H9 (cell line): ENCODE results near the gene NFATC4. TPM values are rescaled to one million over a fixed set of nuclear protein-coding genes. Genes with fewer than 3 reads are reported as not detected.
A peak's percentile ranks its signal among the peaks of the same experiment; 100 is the strongest.

Experiments
- DNase-seq: peaks from one replicate; pipeline ENCODE4 v3.0.0-alpha.2; 2017
- H2AFZ ChIP-seq: one replicate; pipeline ENCODE4 v1.6.1; 2013; ENCODE audit warnings: mild to moderate bottlenecking, low read length, control low read depth, moderate library complexity
- H2AK5ac ChIP-seq: 2 replicates; pipeline ENCODE4 v1.6.1; 2013; ENCODE audit warnings: low read length, control low read depth, mixed read lengths; ENCODE audit not compliant: insufficient read length
- H2BK120ac ChIP-seq: one replicate; pipeline ENCODE4 v1.6.1; 2013; ENCODE audit warnings: low read depth, mild to moderate bottlenecking, low read length, control low read depth, inconsistent platforms; ENCODE audit not compliant: poor library complexity, severe bottlenecking
- H2BK12ac ChIP-seq: 2 replicates; pipeline ENCODE4 v1.6.1; 2013; ENCODE audit warnings: low read length, control low read depth, mixed read lengths, low read depth; ENCODE audit not compliant: insufficient read length
- H2BK15ac ChIP-seq: 2 replicates; pipeline ENCODE4 v1.6.1; 2013; ENCODE audit warnings: low read depth, low read length, control low read depth
- H2BK20ac ChIP-seq: one replicate; pipeline ENCODE4 v1.6.1; 2013; ENCODE audit warnings: low read depth, mild to moderate bottlenecking, low read length, control low read depth, inconsistent platforms; ENCODE audit not compliant: poor library complexity, severe bottlenecking
- H2BK5ac ChIP-seq: 2 replicates; pipeline ENCODE4 v1.6.1; 2013; ENCODE audit warnings: low read length, control low read depth, mixed read lengths; ENCODE audit not compliant: insufficient read length
- H3K14ac ChIP-seq: 2 replicates; pipeline ENCODE4 v1.6.1; 2013; ENCODE audit warnings: low read length, control low read depth; ENCODE audit not compliant: insufficient read depth
- H3K18ac ChIP-seq: 2 replicates; pipeline ENCODE4 v1.6.1; 2013; ENCODE audit warnings: low read depth, mild to moderate bottlenecking, mixed read lengths, low read length, control low read depth; ENCODE audit not compliant: insufficient read length
- H3K23ac ChIP-seq: 2 replicates; pipeline ENCODE4 v1.6.1; 2013; ENCODE audit warnings: low read length, control low read depth, mixed read lengths, low read depth; ENCODE audit not compliant: insufficient read length
- H3K23me2 ChIP-seq: 2 replicates; pipeline ENCODE4 v1.6.1; 2013; ENCODE audit warnings: low read depth, mild to moderate bottlenecking, mixed read lengths, low read length, control low read depth; ENCODE audit not compliant: insufficient read length, poor library complexity, severe bottlenecking
- H3K27ac ChIP-seq: 2 replicates; pipeline ENCODE4 v1.5.1; 2013; ENCODE audit warnings: low read length, control low read depth, mixed read lengths, low read depth; ENCODE audit not compliant: insufficient read length
- H3K27me3 ChIP-seq: 2 replicates; pipeline ENCODE4 v1.6.1; 2013; ENCODE audit warnings: low read length, control low read depth, inconsistent platforms; ENCODE audit not compliant: insufficient read depth
- H3K4ac ChIP-seq: 2 replicates; pipeline ENCODE4 v1.6.1; 2013; ENCODE audit warnings: low read depth, mild to moderate bottlenecking, control low read depth, inconsistent platforms, low read length, moderate library complexity
- H3K4me1 ChIP-seq: 2 replicates; pipeline ENCODE4 v1.6.1; 2013; ENCODE audit warnings: low read length, control low read depth, inconsistent platforms; ENCODE audit not compliant: insufficient read depth
- H3K4me2 ChIP-seq: 2 replicates; pipeline ENCODE4 v1.6.1; 2013; ENCODE audit warnings: low read length, control low read depth, mixed read lengths; ENCODE audit not compliant: insufficient read length, insufficient read depth
- H3K56ac ChIP-seq: 2 replicates; pipeline ENCODE4 v1.6.1; 2013; ENCODE audit warnings: low read depth, mild to moderate bottlenecking, mixed read lengths, low read length, control low read depth; ENCODE audit not compliant: insufficient read length
- H3K79me1 ChIP-seq: 2 replicates; pipeline ENCODE4 v1.6.1; 2013; ENCODE audit warnings: low read depth, mild to moderate bottlenecking, moderate library complexity, low read length, control low read depth, inconsistent platforms; ENCODE audit not compliant: insufficient read depth, poor library complexity, severe bottlenecking
- H3K79me2 ChIP-seq: 2 replicates; pipeline ENCODE4 v1.6.1; 2013; ENCODE audit warnings: low read length, control low read depth, inconsistent platforms; ENCODE audit not compliant: insufficient read depth
- H3K9ac ChIP-seq: 2 replicates; pipeline ENCODE4 v1.6.1; 2013; ENCODE audit warnings: low read length, control low read depth, mixed read lengths; ENCODE audit not compliant: insufficient read length; ENCODE audit errors: extremely low read depth
- H3K9me3 ChIP-seq: one replicate; pipeline ENCODE4 v1.6.1; 2013; ENCODE audit warnings: low read depth, low read length, inconsistent platforms; ENCODE audit not compliant: control insufficient read depth
- H3T11ph ChIP-seq: one replicate; pipeline ENCODE4 v1.6.1; 2013; ENCODE audit warnings: mild to moderate bottlenecking, low read length, control low read depth, inconsistent platforms
- H4K20me1 ChIP-seq: one replicate; pipeline ENCODE4 v1.6.1; 2013; ENCODE audit not compliant: control insufficient read depth, insufficient read length, insufficient read depth
- H4K5ac ChIP-seq: 2 replicates; pipeline ENCODE4 v1.6.1; 2013; ENCODE audit warnings: low read depth, mild to moderate bottlenecking, mixed read lengths, low read length, control low read depth; ENCODE audit not compliant: insufficient read length
- H4K8ac ChIP-seq: replicated peaks from 2 replicates; pipeline ENCODE4 v1.6.1; 2013; ENCODE audit warnings: low read length, control low read depth, mixed read lengths, low read depth; ENCODE audit not compliant: insufficient read length
- H4K91ac ChIP-seq: 2 replicates; pipeline ENCODE4 v1.6.1; 2013; ENCODE audit warnings: low read depth, mild to moderate bottlenecking, moderate library complexity, mixed read lengths, low read length, control low read depth; ENCODE audit not compliant: insufficient read length
- H3K27ac Mint-ChIP-seq, 3 experiments: 2 replicates in 2 of 3; 3 replicates in 1 of 3; pipeline ENCODE4 v1.8.0; 2020 to 2021; ENCODE audit warnings: mixed read lengths in 3 of 3, mild to moderate bottlenecking in 1 of 3, moderate library complexity in 1 of 3
- H3K27me3 Mint-ChIP-seq: 2 replicates; pipeline ENCODE4 v1.8.0; 2021; ENCODE audit warnings: low read depth, mild to moderate bottlenecking, moderate library complexity, mixed read lengths
- H3K36me3 Mint-ChIP-seq, 3 experiments: 2 replicates in 2 of 3; 3 replicates in 1 of 3; pipeline ENCODE4 v1.8.0; 2020 to 2021; ENCODE audit warnings: low read depth in 3 of 3, mixed read lengths in 3 of 3; ENCODE audit not compliant: insufficient read depth in 1 of 3
- H3K4me1 Mint-ChIP-seq, 2 experiments: 2 replicates each; pipeline ENCODE4 v1.8.0; 2020; ENCODE audit warnings: mixed read lengths in 2 of 2
- H3K4me3 Mint-ChIP-seq, 2 experiments: 2 replicates in 1 of 2; 3 replicates in 1 of 2; pipeline ENCODE4 v1.8.0; 2020 to 2021; ENCODE audit warnings: mild to moderate bottlenecking in 2 of 2, mixed read lengths in 2 of 2, moderate library complexity in 1 of 2
- H3K9me3 Mint-ChIP-seq, 2 experiments: 2 replicates in 1 of 2; 3 replicates in 1 of 2; pipeline ENCODE4 v1.8.0; 2020; ENCODE audit warnings: mild to moderate bottlenecking in 2 of 2, mixed read lengths in 2 of 2, moderate library complexity in 1 of 2
- CTCF ChIP-seq: fragments of 200-600 bp; sonication (generic); conservative IDR thresholded peaks from 3 replicates; pipeline ENCODE4 v1.8.0; 2021; ENCODE audit warnings: antibody characterized with exemption, mild to moderate bottlenecking
- WGBS: extraction: QIAGEN DNeasy Blood & Tissue Kit; methylation state at CpG from one replicate; pipeline ENCODE4 v1.1.7; 2013; ENCODE audit warnings: missing lambda C conversion rate, low lambda C conversion rate, mixed read lengths; ENCODE audit not compliant: insufficient read length; ENCODE audit errors: extremely low coverage; 5-methylcytosine and 5-hydroxymethylcytosine counted together
- total RNA-seq: library from RNA; stranded (reverse); gene quantifications from 2 replicates; pipeline ENCODE4 v1.2.1, GENCODE V29; 2021

NFATC4 gene
- total RNA-seq, 1 experiment from 2014 or later, result 46.4 TPM

- Histone ChIP-seq H3K23ac (no peak overlapping the region), H3K23me2 (peaks cover 21% of the 10 kb centered on the region), H3K18ac (no peak overlapping the region), H3T11ph (no peak overlapping the region), H2BK20ac (no peak overlapping the region), H2BK5ac (no peak overlapping the region), H2BK120ac (no peak overlapping the region), H4K8ac (no peak overlapping the region), H3K27ac (no peak overlapping the region), H3K14ac (no peak overlapping the region), H3K79me1 (no peaks in the 10 kb centered on the region), H3K9me3 (no peaks in the 10 kb centered on the region), H3K4me2 (no peak overlapping the region), H2AK5ac (no peak overlapping the region), H3K9ac (no peak overlapping the region), H2BK15ac (no peak overlapping the region), H2AFZ (no peak overlapping the region), H3K79me2 (no peaks in the 10 kb centered on the region), H3K56ac (no peak overlapping the region), H3K27me3 (peaks cover 68% of the 10 kb centered on the region), H3K4ac (no peak overlapping the region), H2BK12ac (no peak overlapping the region), H3K4me1 (no peaks in the 10 kb centered on the region; the same call in 1 of the 2 replicates), H4K91ac (no peak overlapping the region), H4K20me1 (no peaks in the 10 kb centered on the region), H4K5ac (no peak overlapping the region)
- Mint-ChIP-seq H3K27me3 (peaks cover 100% of the 10 kb centered on the region), H3K9me3 (peaks cover 0 to 2% of the 10 kb centered on the region in 2 experiments; a peak in 2 of 5 replicates), H3K4me3 (peak overlapping the region in 1 of 2 experiments; percentile 16; a peak in 1 of 5 replicates), H3K4me1 (peaks cover 23 to 28% of the 10 kb centered on the region in 2 experiments), H3K36me3 (no peaks in the 10 kb centered on the region; a peak in 1 of 7 replicates), H3K27ac (no peak overlapping the region)
- WGBS, result no CpG with 5 or more reads among the region's 8 CpGs
- no peak for TF ChIP-seq CTCF
- no peak for DNase-seq
These were observed 30.2 kb upstream of the NFATC4 start for GRCh38 chr14:24337824-24338175.
